Nasal cavity respiratory epithelium epithelial cell of viscerocranial mucosa (primary cell): ENCODE measurements around the gene CALCB. TPM values are rescaled to one million over a fixed set of nuclear protein-coding genes. Genes with fewer than 3 reads are reported as not detected.

Experiments
- total RNA-seq: library from RNA; depleted of rRNA; stranded (reverse); fragments of >200 nt; gene quantifications from 2 replicates; pipeline ENCODE4 v1.2.3, GENCODE V29; 2014

The CALCB gene, protein sequence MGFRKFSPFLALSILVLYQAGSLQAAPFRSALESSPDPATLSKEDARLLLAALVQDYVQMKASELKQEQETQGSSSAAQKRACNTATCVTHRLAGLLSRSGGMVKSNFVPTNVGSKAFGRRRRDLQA
- total RNA-seq: 0.21 and 0.34 TPM in 2 replicates

DNA sequence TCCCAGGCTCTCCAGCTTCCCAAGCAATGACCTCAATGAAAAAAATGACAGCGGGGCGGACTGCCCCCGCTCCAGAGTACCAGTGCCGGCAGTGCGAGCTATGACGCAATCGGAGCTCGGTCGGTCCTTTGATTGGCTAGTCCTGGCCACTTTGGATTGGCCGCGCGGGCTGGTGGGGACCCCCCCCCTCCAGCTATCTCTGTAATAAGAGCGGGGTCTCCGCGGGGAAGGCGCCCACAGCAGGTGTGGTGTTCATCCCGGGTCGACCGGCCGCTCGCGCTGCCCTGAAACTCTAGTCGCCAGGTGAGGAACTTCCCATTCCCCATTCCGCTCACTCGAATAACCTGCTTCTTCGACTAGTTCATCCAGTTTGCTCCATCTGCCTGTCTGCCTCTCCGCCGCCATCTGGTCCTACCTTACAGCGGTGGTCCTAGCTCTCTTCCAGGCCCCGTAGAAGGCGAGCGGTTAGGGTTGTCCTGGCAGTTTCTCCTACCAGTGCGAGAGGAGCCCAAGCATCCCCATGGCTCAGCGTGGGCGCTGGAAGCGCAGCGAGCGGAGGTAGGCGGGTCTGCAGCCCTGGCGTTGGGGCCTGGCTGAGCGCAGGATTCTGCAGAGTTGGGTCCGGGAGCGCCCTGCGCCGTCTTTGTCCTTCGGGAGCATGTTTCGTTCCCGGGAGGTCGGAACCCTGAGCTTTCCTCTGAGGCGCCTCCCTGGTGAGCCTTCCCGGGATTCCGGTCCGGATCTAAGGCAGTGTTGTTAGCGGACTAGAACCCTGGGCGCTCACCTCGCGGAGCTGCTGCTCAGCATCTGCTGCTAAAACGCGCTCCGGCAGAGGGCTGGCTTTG is at the start of gene CALCB:
Gene CALCB (plus strand): TSS at position 233 of the 845 bp plus-strand sequence. CDS start 1,126 bp downstream, outside the sequence.

DNA sequence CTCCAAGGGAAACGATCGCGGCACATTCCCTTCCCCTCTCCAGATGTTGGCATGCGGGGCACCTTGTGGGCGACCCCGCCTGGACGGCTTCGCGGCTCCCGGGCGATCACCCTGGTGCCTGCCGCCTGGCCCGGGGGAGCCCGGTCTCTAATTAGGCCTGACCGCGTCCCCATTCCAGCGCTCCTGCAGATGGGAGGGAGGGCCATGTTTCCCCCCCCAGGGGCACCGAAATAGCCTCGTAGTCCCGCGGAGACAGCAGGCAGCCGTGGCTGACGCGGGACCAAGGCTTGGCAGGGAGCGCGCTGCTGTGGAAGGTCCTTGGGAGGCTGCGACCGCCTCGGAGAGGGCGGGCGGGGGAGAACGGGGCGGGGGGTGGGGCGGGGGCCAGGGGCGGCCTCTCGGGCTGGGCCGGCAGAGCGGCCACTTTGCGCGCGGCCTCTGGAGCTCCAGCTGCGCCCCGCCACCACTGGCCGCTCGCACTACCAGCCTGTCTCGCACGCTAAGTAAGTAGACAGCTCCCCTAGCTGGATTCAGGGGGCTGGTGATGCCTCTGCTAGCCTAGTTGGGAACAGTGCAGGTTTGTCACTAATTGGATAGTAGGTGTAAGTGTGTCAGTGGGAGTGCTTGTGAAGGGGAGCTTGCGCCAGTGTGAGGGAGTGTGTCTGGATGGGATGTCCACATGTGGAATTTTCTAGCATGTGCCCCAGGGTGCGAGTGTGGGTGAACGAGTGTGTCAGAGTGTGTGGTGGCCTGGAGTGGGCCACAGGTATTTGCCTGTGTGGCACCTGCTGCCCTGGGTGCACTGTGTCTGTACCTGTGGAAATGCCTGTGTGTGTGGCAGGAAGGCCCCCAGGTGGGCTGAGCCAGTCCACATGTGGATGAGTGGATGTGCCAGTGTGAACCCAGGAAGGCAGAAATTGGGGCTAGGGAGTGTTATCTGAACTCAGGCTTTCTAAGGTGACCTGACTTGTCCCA is 41.4 kb downstream of the CALCB start, which contains the start of gene INSC:
Gene INSC (plus strand): TSS at position 423 of the 975 bp plus-strand sequence. CDS start 34,252 bp downstream, outside the sequence.

Other genes starting within 250 kb of the CALCB start
- gene CYP2R1, start 181.4 kb upstream of the CALCB start, total RNA-seq: 30.4 and 33.3 TPM in 2 replicates
- gene CALCA, start 101.2 kb upstream of the CALCB start, total RNA-seq: not detected in 2 replicates
- gene INSC, start 41.3 kb downstream of the CALCB start, total RNA-seq: 0.43 and 0.68 TPM in 2 replicates